ENCODE measurements around the gene ANGPTL1.
A peak's percentile ranks its signal among the peaks of the same experiment; 100 is the strongest.

ANGPTL1 gene

GRCh38 chr1:178870944-178871343, at the start of gene ANGPTL1:
Gene ANGPTL1, minus strand, starts transcription at chr1:178871077. Its CDS starts 5,301 bp downstream, at chr1:178865776.
- Histone ChIP-seq H3K4me3 (peak within 1 kb of the TSS in 1 of 7 experiments; percentile 16), H3K27ac (peak within 1 kb of the TSS in 5 of 21 experiments; percentile 9 to 64 (median 43))

GRCh38 chr1:178919581-178919980, 48.7 kb upstream of the ANGPTL1 start:
- Histone ChIP-seq H3K4me3 (no peak overlapping the region), H3K27ac (no peak overlapping the region)

GRCh38 chr1:178918955-178919354, 48.1 kb upstream of the ANGPTL1 start:
- Histone ChIP-seq H3K27ac (no peak overlapping the region), H3K4me3 (no peak overlapping the region)

- H3K27ac ChIP-seq = no peak overlapping the region
- no peak overlapping the region for H3K4me3 ChIP-seq
These were observed 47.4 kb upstream of the ANGPTL1 start for GRCh38 chr1:178918308-178918707.

- H3K27ac ChIP-seq = no peak overlapping the region
- H3K4me3 ChIP-seq = no peak overlapping the region
These were observed 45.7 kb upstream of the ANGPTL1 start for GRCh38 chr1:178916448-178917174.

GRCh38 chr1:178912597-178912996, 41.7 kb upstream of the ANGPTL1 start:
- H3K27ac ChIP-seq = no peak overlapping the region

GRCh38 chr1:178910023-178910422, 39.1 kb upstream of the ANGPTL1 start:
- no peak overlapping the region for H3K27ac ChIP-seq

More at GRCh38 chr1:178912597-178912996, 41.7 kb upstream of the ANGPTL1 start:
- H3K4me3 ChIP-seq = no peak overlapping the region

GRCh38 chr1:178908358-178908757, 37.5 kb upstream of the ANGPTL1 start:
- Histone ChIP-seq H3K27ac (no peak overlapping the region), H3K4me3 (no peak overlapping the region)

More at GRCh38 chr1:178910023-178910422, 39.1 kb upstream of the ANGPTL1 start:
- H3K4me3 ChIP-seq = no peak overlapping the region

GRCh38 chr1:178901482-178902125, 30.7 kb upstream of the ANGPTL1 start:
- no peak overlapping the region for H3K27ac ChIP-seq
- no peak overlapping the region for H3K4me3 ChIP-seq

GRCh38 chr1:178899402-178899801, 28.5 kb upstream of the ANGPTL1 start:
- Histone ChIP-seq H3K4me3 (no peak overlapping the region), H3K27ac (no peak overlapping the region)

- H3K4me3 ChIP-seq = no peak overlapping the region
- no peak overlapping the region for H3K27ac ChIP-seq
These were observed 27.5 kb upstream of the ANGPTL1 start for GRCh38 chr1:178898401-178898800.

- no peak overlapping the region for H3K4me3 ChIP-seq
- H3K27ac ChIP-seq = no peak overlapping the region
These were observed 25.1 kb upstream of the ANGPTL1 start for GRCh38 chr1:178895928-178896327.

GRCh38 chr1:178886551-178886950, 15.7 kb upstream of the ANGPTL1 start:
- Histone ChIP-seq H3K4me3 (no peak overlapping the region), H3K27ac (no peak overlapping the region)

- H3K27ac ChIP-seq = no peak overlapping the region
These were observed 15.0 kb upstream of the ANGPTL1 start for GRCh38 chr1:178885869-178886268.

GRCh38 chr1:178881950-178882349, 11.1 kb upstream of the ANGPTL1 start:
- Histone ChIP-seq H3K4me3 (no peak overlapping the region), H3K27ac (no peak overlapping the region)

More at GRCh38 chr1:178885869-178886268, 15.0 kb upstream of the ANGPTL1 start:
- H3K4me3 ChIP-seq = no peak overlapping the region

- no peak overlapping the region for H3K4me3 ChIP-seq
These were observed 7.0 kb upstream of the ANGPTL1 start for GRCh38 chr1:178877896-178878295.

GRCh38 chr1:178875936-178876335, 5.1 kb upstream of the ANGPTL1 start:
- Histone ChIP-seq H3K27ac (no peak overlapping the region), H3K4me3 (no peak overlapping the region)

More at GRCh38 chr1:178877896-178878295, 7.0 kb upstream of the ANGPTL1 start:
- no peak overlapping the region for H3K27ac ChIP-seq

- Histone ChIP-seq H3K27ac (no peak overlapping the region), H3K4me3 (no peak overlapping the region)
These were observed 4.1 kb upstream of the ANGPTL1 start for GRCh38 chr1:178874966-178875365.

- peak overlapping the region in 4 of 21 experiments; percentile 9 to 35 (median 26) for H3K27ac ChIP-seq
- H3K4me3 ChIP-seq = no peak overlapping the region
These were observed 859 bp upstream of the ANGPTL1 start for GRCh38 chr1:178871551-178872320.

- peak overlapping the region in 1 of 7 experiments; percentile 16 for H3K4me3 ChIP-seq
- peak overlapping the region in 2 of 21 experiments; percentile 58 to 64 for H3K27ac ChIP-seq
These were observed 656 bp downstream of the ANGPTL1 start for GRCh38 chr1:178870221-178870620.

Data from skin epidermis (tissue), 12 donors.